GM21576 (cell line): Measurements from ENCODE around the gene ENKUR.

Source experiments
- ATAC-seq: cut with Tn5 transposase; IDR thresholded peaks from one replicate; pipeline ENCODE4 v1.9.1; 2021; ENCODE audit warnings: mild to moderate bottlenecking, moderate library complexity; ENCODE audit not compliant: unreplicated experiment

The ENKUR gene

GRCh38 chr10:25015828-25016375 is at the start of gene ENKUR:
Gene ENKUR (minus strand): TSS chr10:25016158. CDS start chr10:25015936, 222 bp downstream.
- ATAC-seq: peak; percentile 64

- ATAC-seq: no peak
Observed at GRCh38 chr10:25064401-25064800, 48.4 kb upstream of the ENKUR start.

- no peak for ATAC-seq
Observed at GRCh38 chr10:25063644-25064043, 47.7 kb upstream of the ENKUR start.

- ATAC-seq: no peak
Observed at GRCh38 chr10:25063157-25063556, 47.2 kb upstream of the ENKUR start.

GRCh38 chr10:25061711-25062449 is 45.9 kb upstream of the ENKUR start:
- no peak for ATAC-seq

GRCh38 chr10:25061125-25061524 is 45.2 kb upstream of the ENKUR start:
- ATAC-seq: no peak

GRCh38 chr10:25059990-25060389 is 44.0 kb upstream of the ENKUR start:
- no peak for ATAC-seq

- ATAC-seq: no peak
Observed at GRCh38 chr10:25057886-25058285, 41.9 kb upstream of the ENKUR start.

- ATAC-seq: no peak
Observed at GRCh38 chr10:25056726-25057125, 40.8 kb upstream of the ENKUR start.

- ATAC-seq: no peak
Observed at GRCh38 chr10:25052012-25052411, 36.1 kb upstream of the ENKUR start.

- no peak for ATAC-seq
Observed at GRCh38 chr10:25050402-25050801, 34.4 kb upstream of the ENKUR start.

- no peak for ATAC-seq
Observed at GRCh38 chr10:25049966-25050365, 34.0 kb upstream of the ENKUR start.

- no peak for ATAC-seq
Observed at GRCh38 chr10:25048450-25048849, 32.5 kb upstream of the ENKUR start.

GRCh38 chr10:25047591-25048301 is 31.8 kb upstream of the ENKUR start:
- no peak for ATAC-seq

- ATAC-seq: no peak
Observed at GRCh38 chr10:25047088-25047487, 31.1 kb upstream of the ENKUR start.

GRCh38 chr10:25046641-25047040 is 30.7 kb upstream of the ENKUR start:
- no peak for ATAC-seq

GRCh38 chr10:25039531-25039930 is 23.6 kb upstream of the ENKUR start:
- no peak for ATAC-seq

- no peak for ATAC-seq
Observed at GRCh38 chr10:25038325-25038724, 22.4 kb upstream of the ENKUR start.

GRCh38 chr10:25036381-25036780 is 20.4 kb upstream of the ENKUR start:
- no peak for ATAC-seq

- ATAC-seq: no peak
Observed at GRCh38 chr10:25029519-25029918, 13.6 kb upstream of the ENKUR start.

- no peak for ATAC-seq
Observed at GRCh38 chr10:25028711-25029110, 12.8 kb upstream of the ENKUR start.

GRCh38 chr10:25026463-25026862 is 10.5 kb upstream of the ENKUR start:
- no peak for ATAC-seq
